GM20000 (cell line): ENCODE results near the gene PPFIBP1.

ENCODE experiments used
- DNase-seq: peaks from one replicate; pipeline ENCODE4 v3.0.0; 2012; ENCODE audit warnings: low spot score
- TF ChIP-seq, protein P1 (sequence below): IDR thresholded peaks from 2 replicates; pipeline ENCODE4 v1.5.1; 2012; ENCODE audit warnings: mild to moderate bottlenecking, control low read depth; ENCODE audit errors: extremely low read depth, missing control alignments

The PPFIBP1 gene

DNA sequence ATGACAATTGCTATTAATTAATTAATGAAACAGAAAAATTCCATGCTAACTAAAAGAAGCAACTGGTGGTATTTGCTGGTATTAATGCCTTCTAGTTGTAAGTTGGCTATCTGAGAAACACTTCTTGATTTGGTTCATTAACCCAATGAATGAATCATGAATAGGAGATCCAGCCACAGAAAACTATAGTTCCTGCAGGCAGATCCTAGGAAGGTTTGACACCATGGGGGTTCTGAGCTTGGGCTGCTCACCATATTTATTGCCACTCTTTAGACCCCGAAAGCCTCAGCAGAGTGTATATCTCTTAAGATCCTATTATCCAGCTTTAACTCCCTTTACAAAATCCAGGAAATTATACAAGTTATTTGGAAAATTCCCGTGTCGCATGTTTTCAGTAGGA is 90.9 kb downstream of the PPFIBP1 start:
- no peak for DNase-seq
- TF ChIP-seq, protein P1, sequence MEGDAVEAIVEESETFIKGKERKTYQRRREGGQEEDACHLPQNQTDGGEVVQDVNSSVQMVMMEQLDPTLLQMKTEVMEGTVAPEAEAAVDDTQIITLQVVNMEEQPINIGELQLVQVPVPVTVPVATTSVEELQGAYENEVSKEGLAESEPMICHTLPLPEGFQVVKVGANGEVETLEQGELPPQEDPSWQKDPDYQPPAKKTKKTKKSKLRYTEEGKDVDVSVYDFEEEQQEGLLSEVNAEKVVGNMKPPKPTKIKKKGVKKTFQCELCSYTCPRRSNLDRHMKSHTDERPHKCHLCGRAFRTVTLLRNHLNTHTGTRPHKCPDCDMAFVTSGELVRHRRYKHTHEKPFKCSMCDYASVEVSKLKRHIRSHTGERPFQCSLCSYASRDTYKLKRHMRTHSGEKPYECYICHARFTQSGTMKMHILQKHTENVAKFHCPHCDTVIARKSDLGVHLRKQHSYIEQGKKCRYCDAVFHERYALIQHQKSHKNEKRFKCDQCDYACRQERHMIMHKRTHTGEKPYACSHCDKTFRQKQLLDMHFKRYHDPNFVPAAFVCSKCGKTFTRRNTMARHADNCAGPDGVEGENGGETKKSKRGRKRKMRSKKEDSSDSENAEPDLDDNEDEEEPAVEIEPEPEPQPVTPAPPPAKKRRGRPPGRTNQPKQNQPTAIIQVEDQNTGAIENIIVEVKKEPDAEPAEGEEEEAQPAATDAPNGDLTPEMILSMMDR, result no peak

DNA sequence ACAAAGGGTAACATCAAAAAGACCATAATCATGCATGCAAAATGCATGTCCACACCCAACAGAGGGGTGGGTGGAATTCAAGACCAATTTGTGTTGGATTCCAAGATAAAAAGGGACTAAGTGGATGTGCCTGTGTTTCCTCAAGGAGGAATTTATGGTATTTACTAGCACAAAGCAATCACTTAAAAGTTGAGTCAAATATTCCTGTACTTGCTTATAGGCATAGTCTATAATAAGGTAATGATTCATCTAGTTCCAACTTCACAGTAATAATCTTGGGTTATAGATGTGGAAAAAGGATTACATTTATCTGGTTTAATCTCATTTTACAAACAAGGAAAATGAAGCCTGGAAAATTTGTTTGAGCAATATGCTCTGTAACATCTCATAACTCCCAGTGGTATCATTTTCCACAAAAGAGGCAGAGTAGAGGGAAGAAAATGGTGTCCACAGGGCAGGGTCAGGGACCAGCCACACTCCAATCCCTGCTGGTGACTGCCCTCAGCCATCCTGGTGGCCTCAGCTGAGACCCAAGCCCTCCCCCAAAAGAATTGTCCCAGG is 91.4 kb downstream of the PPFIBP1 start:
- no peak for DNase-seq
- TF ChIP-seq, protein P1, result no peak

DNA sequence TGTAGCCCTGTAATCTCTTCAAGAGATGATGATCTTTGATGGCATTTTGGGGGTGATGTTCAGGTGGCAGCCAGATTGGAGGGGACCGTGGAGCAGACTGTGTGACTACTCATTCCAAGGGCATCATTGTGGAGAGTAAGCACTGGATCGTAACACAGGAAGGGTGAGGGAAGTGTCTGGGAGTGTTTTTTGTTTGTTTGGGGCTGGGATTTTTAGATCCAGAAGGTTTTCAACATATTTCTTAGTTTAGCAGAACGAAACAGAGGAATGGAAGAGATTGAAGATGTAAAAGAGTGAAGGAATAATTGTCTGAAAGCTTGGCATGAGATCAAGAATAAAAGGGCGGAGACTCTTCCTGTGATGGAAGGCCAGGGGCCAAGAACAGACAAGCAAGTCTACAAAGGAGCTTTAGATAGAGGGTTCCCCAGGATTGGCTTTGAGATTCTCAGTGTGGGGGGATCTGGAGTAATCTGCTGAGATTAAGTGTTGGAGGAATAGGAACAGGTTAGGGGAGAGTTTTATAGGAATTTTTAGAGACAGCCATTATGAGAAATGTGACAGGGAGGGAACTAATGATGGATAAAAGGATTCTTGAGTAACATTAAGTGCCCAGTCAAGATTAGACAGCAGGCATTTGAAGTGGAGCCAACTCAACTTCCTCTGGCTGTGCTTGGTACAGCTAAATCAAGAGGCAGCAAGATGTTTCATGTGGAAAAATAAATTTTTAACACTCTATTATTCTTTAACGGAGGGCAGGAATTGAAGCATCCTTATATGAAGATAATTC is 92.5 kb downstream of the PPFIBP1 start:
- DNase-seq, result no peak
- TF ChIP-seq, protein P1, result no peak

DNA sequence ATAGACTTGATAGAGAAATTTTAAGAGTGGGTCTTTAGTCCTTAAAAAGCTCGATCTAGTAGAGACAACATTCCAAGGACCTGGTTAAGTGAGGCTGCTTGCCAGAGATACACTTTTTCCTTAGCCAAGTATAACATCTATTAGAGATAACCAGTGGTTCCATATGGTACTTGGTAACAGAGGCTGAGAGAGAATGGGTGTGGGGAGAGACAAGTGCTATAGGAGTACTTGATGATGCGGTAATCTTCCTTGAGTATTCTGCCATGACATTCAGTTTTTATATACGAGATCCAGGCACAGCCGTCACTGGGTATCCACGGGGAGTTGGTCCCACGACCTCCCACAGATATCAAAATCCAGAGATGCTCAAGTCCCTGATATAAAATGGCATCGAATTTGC is 94.8 kb downstream of the PPFIBP1 start:
- DNase-seq, result no peak
- TF ChIP-seq, protein P1, result no peak

DNA sequence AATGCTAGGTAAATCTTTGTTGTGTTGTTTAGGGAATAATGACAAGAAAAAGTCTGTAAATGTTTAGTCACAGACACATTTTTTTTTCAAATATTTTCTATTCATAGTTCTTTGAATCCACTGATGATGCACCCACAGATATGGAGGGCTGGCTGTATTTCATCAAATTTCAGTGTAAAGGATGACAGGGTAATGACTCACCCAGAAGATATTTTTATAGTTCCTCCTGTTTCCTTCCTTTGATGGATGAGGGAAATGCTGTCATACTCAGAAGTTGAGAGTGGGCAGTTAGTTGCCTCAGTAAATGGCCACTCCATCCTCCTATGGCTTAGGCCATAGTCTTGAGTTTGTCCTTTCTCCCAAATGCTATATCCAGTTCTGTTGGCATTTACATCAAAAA is 95.3 kb downstream of the PPFIBP1 start:
- no peak for DNase-seq
- TF ChIP-seq, protein P1, result no peak

DNA sequence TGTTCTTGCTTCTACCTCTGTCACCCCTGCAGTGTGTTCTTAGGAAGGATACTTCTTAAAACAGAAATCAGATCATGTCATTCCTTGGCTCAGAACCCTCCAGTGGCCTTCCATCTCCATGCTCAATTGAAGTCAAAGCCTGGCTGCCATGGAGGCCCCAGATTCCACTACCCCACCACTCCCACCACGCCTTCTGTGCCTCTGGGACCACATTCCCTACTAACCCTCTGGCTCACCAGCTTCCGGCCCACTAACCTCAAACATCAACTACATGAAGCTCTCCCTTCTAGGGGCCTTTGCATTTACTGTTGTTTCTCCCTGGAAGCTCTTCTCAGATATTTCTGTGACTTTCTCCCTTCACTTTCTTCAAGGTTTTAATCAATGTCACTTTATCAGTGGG is 96.1 kb downstream of the PPFIBP1 start:
- TF ChIP-seq, protein P1, result no peak
- no peak for DNase-seq

DNA sequence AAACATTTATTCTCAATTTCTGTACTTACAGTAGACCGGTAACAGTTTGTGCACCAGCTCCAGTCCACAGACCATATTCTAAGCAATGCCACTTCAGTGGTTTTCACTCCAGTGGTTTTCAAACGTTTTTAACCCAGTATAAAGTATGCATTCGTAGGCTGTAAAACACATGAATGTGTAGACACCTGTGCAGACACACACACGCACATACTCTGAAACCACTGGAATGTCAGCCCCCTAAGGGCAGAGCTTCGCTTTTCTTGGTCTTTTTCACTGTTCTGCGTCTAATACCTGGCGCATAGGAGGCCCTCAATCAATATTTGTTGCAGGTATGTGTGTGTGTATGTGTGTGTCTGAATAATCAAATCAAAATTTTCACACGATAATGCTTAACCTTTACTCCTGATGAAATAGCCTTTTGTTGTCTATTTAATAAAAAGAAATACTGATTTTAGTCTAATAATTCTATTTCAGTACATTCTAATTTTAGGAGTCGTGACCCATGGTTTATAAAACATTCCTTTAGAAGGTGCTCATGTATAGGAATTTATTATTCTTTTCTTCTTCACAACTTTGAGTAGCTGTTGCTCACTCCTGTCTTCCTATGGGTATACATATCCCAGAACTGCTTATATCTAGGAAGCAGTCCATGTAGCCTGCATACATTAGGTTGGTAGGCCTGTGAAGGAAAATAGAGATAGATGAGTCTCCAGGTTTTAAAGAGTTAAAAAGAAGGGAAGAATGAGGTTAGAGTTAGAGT is 98.6 kb downstream of the PPFIBP1 start:
- no peak for DNase-seq
- TF ChIP-seq, protein P1, result no peak
